Caco-2 (cell line): Measurements from ENCODE around the gene SIRPA. TPM values are rescaled to one million over a fixed set of nuclear protein-coding genes. Genes with fewer than 3 reads are reported as not detected.

Experiments used
- BruUV-seq: library from RNA; stranded (reverse); fragments of 400-500 nt; replicated peaks from 2 replicates; lab custom pipeline; 2021; lab: Mats Ljungman, UMichigan
- CTCF ChIA-PET: fragments of 300-600 bp; sonication (Branson Sonifier 250); formaldehyde crosslinking; loops from one replicate; lab custom pipeline; 2022; ENCODE audit warnings: antibody characterized with exemption; lab: Charles Lee
- POLR2A ChIA-PET: fragments of 300-600 bp; sonication (Branson Sonifier 250); formaldehyde crosslinking; loops from one replicate; lab custom pipeline; 2022; ENCODE audit warnings: antibody characterized with exemption; lab: Charles Lee
- DNase-seq, 2 experiments: peaks; one replicate each; pipeline versions ENCODE4 v3.0.0 to v3.0.0-alpha.2; 2020 to 2022
- H3K27me3 ChIP-seq: replicated peaks from 2 replicates; pipeline ENCODE4 v1.6.0; 2011; ENCODE audit warnings: low read length; ENCODE audit not compliant: control insufficient read depth, insufficient read depth
- H3K36me3 ChIP-seq: 2 replicates; pipeline ENCODE4 v1.5.1; 2011; ENCODE audit warnings: low read length; ENCODE audit not compliant: control insufficient read depth, insufficient read depth
- H3K4me1 ChIP-seq: fragments of 250-450 bp; sonication (Bioruptor Pico); 2 replicates; pipeline ENCODE4 v1.5.1; 2020; ENCODE audit warnings: mild to moderate bottlenecking
- H3K4me3 ChIP-seq: 2 replicates; pipeline ENCODE4 v1.5.1; 2011; ENCODE audit warnings: low read depth, mild to moderate bottlenecking, control low read depth, low read length
- H3K9me3 ChIP-seq: fragments of 250-450 bp; sonication (Bioruptor Pico); 2 replicates; pipeline ENCODE4 v1.5.1; 2020; ENCODE audit warnings: mild to moderate bottlenecking, moderate library complexity
- H3K27ac Mint-ChIP-seq: one replicate; pipeline ENCODE4 v1.8.0; 2022; ENCODE audit warnings: mixed read lengths; ENCODE audit not compliant: unreplicated experiment
- H3K27me3 Mint-ChIP-seq: one replicate; pipeline ENCODE4 v1.8.0; 2022; ENCODE audit warnings: mixed read lengths; ENCODE audit not compliant: insufficient read depth, unreplicated experiment
- H3K36me3 Mint-ChIP-seq: one replicate; pipeline ENCODE4 v1.8.0; 2022; ENCODE audit warnings: mild to moderate bottlenecking, mixed read lengths; ENCODE audit not compliant: insufficient read depth, unreplicated experiment
- H3K4me1 Mint-ChIP-seq: one replicate; pipeline ENCODE4 v1.8.0; 2022; ENCODE audit warnings: low read depth, mixed read lengths; ENCODE audit not compliant: unreplicated experiment
- H3K4me3 Mint-ChIP-seq: one replicate; pipeline ENCODE4 v1.8.0; 2022; ENCODE audit warnings: mild to moderate bottlenecking, moderate library complexity, mixed read lengths; ENCODE audit not compliant: unreplicated experiment
- H3K9me3 Mint-ChIP-seq: one replicate; pipeline ENCODE4 v1.8.0; 2022; ENCODE audit warnings: mixed read lengths; ENCODE audit not compliant: unreplicated experiment
- CTCF ChIP-seq, 2 experiments: fragments of 200-600 bp in 1 of 2; IDR thresholded peaks; 1 replicate in 1 of 2; 2 replicates in 1 of 2; pipeline versions ENCODE4 v1.5.1 to v1.8.0; 2011 to 2022; ENCODE audit warnings: antibody characterized with exemption in 1 of 2, control low read depth in 1 of 2, inconsistent platforms in 1 of 2, low read depth in 1 of 2, low read length in 1 of 2, mild to moderate bottlenecking in 1 of 2, moderate library complexity in 1 of 2; ENCODE audit not compliant: insufficient read depth in 1 of 2, severe bottlenecking in 1 of 2, unreplicated experiment in 1 of 2
- intact Hi-C: fragments of 100-400 bp; cut with micrococcal nuclease; formaldehyde crosslinking; loops from one replicate; pipeline ENCODE4 v1.10.0; 2022; ENCODE audit not compliant: unreplicated experiment
- total RNA-seq: library from RNA; stranded (reverse); gene quantifications from 2 replicates; pipeline ENCODE4 v1.2.3, GENCODE V29; 2022

SIRPA gene
- total RNA-seq, 1 experiment from 2014 or later = 33.3 TPM

GRCh38 chr20:1955217-1955616, 60.0 kb downstream of the SIRPA start:
- H3K27ac Mint-ChIP-seq = no peak overlapping the region
- CTCF ChIA-PET = interaction anchor here (1.7 kb wide), 1 partner anchor 11 kb away, joined by 3 read pairs; no protein-coding TSS in a partner anchor
- no peak overlapping the region for H3K4me3 ChIP-seq
- no peak overlapping the region for H3K4me3 Mint-ChIP-seq
- peaks cover 6% of the 10 kb centered on the region for H3K4me1 Mint-ChIP-seq
- intact Hi-C loops = loop anchor here (5.0 kb wide), 1 partner anchor 153 kb away; no protein-coding TSS in a partner anchor
- no peaks in the 10 kb centered on the region for H3K27me3 Mint-ChIP-seq
- H3K36me3 Mint-ChIP-seq = no peaks in the 10 kb centered on the region
- DNase-seq = no peak
- no peaks in the 10 kb centered on the region for H3K36me3 ChIP-seq
- BruUV-seq = no TSS peak
- POLR2A ChIA-PET = no interaction called here
- H3K9me3 ChIP-seq = no peaks in the 10 kb centered on the region
- 0 out of 2 replicates have a peak, but pooled peaks cover 4% of the 10 kb centered on the region for H3K4me1 ChIP-seq
- TF ChIP-seq CTCF (IDR thresholded peaks at IDR 0.05; ENCODE audit: insufficient read depth in 1 of 2, low read depth in 1 of 2, low read length in 1 of 2, severe bottlenecking in 1 of 2, unreplicated experiment in 1 of 2) = no peak
- H3K27me3 ChIP-seq = no peaks in the 10 kb centered on the region
- no peaks in the 10 kb centered on the region for H3K9me3 Mint-ChIP-seq

- no peak overlapping the region for H3K4me3 Mint-ChIP-seq
- H3K36me3 ChIP-seq = no peaks in the 10 kb centered on the region
- no TSS peak for BruUV-seq
- CTCF ChIA-PET = interaction anchor here (1.1 to 1.2 kb wide), 2 partner anchors 58 to 214 kb away, joined by 3 read pairs; no protein-coding TSS in a partner anchor
- no peak for TF ChIP-seq CTCF (IDR thresholded peaks at IDR 0.05; ENCODE audit: insufficient read depth in 1 of 2, low read depth in 1 of 2, low read length in 1 of 2, severe bottlenecking in 1 of 2, unreplicated experiment in 1 of 2)
- no peak overlapping the region for H3K4me3 ChIP-seq
- intact Hi-C loops = loop anchor here (5.0 kb wide), 1 partner anchor 156 kb away; no protein-coding TSS in a partner anchor
- no peaks in the 10 kb centered on the region for H3K9me3 Mint-ChIP-seq
- no peaks in the 10 kb centered on the region for H3K27me3 ChIP-seq
- peaks cover 13% of the 10 kb centered on the region for H3K4me1 Mint-ChIP-seq
- H3K4me1 ChIP-seq = 0 out of 2 replicates have a peak, but pooled peaks cover 4% of the 10 kb centered on the region
- H3K27me3 Mint-ChIP-seq = peaks cover 9% of the 10 kb centered on the region
- no peaks in the 10 kb centered on the region for H3K36me3 Mint-ChIP-seq
- no peaks in the 10 kb centered on the region for H3K9me3 ChIP-seq
- DNase-seq = no peak
- POLR2A ChIA-PET = no interaction called here
- H3K27ac Mint-ChIP-seq = no peak overlapping the region
These were observed 63.2 kb downstream of the SIRPA start for GRCh38 chr20:1958426-1958825.

GRCh38 chr20:1959156-1959555, 63.9 kb downstream of the SIRPA start:
- POLR2A ChIA-PET = no interaction called here
- Mint-ChIP-seq H3K4me3 (no peak overlapping the region), H3K9me3 (no peaks in the 10 kb centered on the region), H3K36me3 (no peaks in the 10 kb centered on the region), H3K27ac (no peak overlapping the region), H3K4me1 (peaks cover 14% of the 10 kb centered on the region), H3K27me3 (peaks cover 9% of the 10 kb centered on the region)
- no peaks in the 10 kb centered on the region for H3K36me3 ChIP-seq
- 0 out of 2 replicates have a peak, but pooled peaks cover 4% of the 10 kb centered on the region for H3K4me1 ChIP-seq
- no TSS peak for BruUV-seq
- intact Hi-C loops = loop anchor here (5.0 kb wide), 1 partner anchor 157 kb away; no protein-coding TSS in a partner anchor
- no peaks in the 10 kb centered on the region for H3K27me3 ChIP-seq
- CTCF ChIA-PET = interaction anchor here (1.1 kb wide), 1 partner anchor 59 kb away, joined by 3 read pairs; no protein-coding TSS in a partner anchor
- no peak overlapping the region for H3K4me3 ChIP-seq
- no peak for DNase-seq
- TF ChIP-seq CTCF (IDR thresholded peaks at IDR 0.05; ENCODE audit: insufficient read depth in 1 of 2, low read depth in 1 of 2, low read length in 1 of 2, severe bottlenecking in 1 of 2, unreplicated experiment in 1 of 2) = no peak
- H3K9me3 ChIP-seq = no peaks in the 10 kb centered on the region
